GM12864 (cell line): ENCODE measurements around the gene EPS15.

Experiments
- DNase-seq: peaks from one replicate; pipeline ENCODE4 v3.0.0-alpha.2; 2011; ENCODE audit warnings: low read depth
- H3K4me3 ChIP-seq: 2 replicates; pipeline ENCODE4 v1.5.1; 2011; ENCODE audit warnings: mild to moderate bottlenecking, low read depth, low read length, control low read depth
- TF ChIP-seq, protein P1 (sequence below): IDR thresholded peaks from 2 replicates; pipeline ENCODE4 v1.5.1; 2011; ENCODE audit warnings: low read depth, mild to moderate bottlenecking, moderate library complexity, low read length, control low read depth, inconsistent platforms; ENCODE audit errors: missing control alignments

Gene EPS15

GRCh38 chr1:51330331-51331201 is 188.5 kb downstream of the EPS15 start, which contains the start of gene TTC39A:
Gene TTC39A (minus strand): TSS chr1:51330562. CDS start chr1:51330477, 85 bp downstream.
- peak within 1 kb of the TSS; percentile 34 for H3K4me3 ChIP-seq
- no peak for DNase-seq

GRCh38 chr1:51329443-51330325 is 189.4 kb downstream of the EPS15 start:
- no peak for DNase-seq

More at GRCh38 chr1:51330331-51331201, 188.5 kb downstream of the EPS15 start, which contains the start of gene TTC39A:
- TF ChIP-seq, protein P1, sequence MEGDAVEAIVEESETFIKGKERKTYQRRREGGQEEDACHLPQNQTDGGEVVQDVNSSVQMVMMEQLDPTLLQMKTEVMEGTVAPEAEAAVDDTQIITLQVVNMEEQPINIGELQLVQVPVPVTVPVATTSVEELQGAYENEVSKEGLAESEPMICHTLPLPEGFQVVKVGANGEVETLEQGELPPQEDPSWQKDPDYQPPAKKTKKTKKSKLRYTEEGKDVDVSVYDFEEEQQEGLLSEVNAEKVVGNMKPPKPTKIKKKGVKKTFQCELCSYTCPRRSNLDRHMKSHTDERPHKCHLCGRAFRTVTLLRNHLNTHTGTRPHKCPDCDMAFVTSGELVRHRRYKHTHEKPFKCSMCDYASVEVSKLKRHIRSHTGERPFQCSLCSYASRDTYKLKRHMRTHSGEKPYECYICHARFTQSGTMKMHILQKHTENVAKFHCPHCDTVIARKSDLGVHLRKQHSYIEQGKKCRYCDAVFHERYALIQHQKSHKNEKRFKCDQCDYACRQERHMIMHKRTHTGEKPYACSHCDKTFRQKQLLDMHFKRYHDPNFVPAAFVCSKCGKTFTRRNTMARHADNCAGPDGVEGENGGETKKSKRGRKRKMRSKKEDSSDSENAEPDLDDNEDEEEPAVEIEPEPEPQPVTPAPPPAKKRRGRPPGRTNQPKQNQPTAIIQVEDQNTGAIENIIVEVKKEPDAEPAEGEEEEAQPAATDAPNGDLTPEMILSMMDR, result no peak

DNA sequence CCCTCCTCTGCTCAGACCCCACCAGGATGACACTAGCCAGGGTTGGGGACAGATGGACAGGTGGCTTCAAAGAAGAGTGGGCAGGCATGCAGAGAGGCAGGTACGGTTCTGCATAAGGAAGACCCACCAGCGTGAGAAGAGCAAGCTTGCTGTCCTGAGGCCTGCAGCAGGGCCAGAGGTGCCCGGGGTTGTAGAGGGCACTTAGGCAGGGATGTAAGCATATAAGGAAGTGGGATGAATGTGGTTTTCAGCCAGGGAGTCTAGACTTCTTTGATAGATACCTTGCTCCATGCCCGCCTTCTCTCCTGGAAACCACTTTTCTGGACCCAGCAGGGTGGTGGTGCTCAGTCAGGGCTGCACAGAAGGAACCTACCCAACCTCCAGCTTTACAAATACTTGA is 190.1 kb downstream of the EPS15 start:
- TF ChIP-seq, protein P1, result no peak
- H3K4me3 ChIP-seq, result no peak overlapping the region
- no peak for DNase-seq

More at GRCh38 chr1:51329443-51330325, 189.4 kb downstream of the EPS15 start:
- TF ChIP-seq, protein P1, result no peak
- no peak overlapping the region; the same call in 1 of the 2 replicates for H3K4me3 ChIP-seq

DNA sequence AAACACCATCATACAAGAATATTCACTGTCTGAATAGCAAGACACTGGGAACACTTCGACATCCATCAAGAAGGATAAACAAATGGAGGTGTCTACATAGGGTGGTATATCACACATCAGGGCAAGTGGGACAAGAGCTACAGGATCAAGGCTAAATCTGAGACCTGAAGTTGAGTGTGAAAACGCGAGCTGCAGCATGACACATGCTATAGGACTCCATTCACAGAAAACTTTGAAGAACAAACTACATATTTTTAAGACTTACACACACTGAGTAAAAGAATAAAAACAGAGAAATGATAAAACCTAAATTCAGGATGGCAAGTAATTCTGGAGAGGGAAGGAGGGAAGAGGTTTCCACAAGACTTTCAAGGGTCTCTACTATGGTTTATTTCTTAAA is 190.8 kb downstream of the EPS15 start:
- no peak overlapping the region for H3K4me3 ChIP-seq
- DNase-seq, result no peak
- TF ChIP-seq, protein P1, result no peak

GRCh38 chr1:51327386-51327785 is 191.7 kb downstream of the EPS15 start:
- TF ChIP-seq, protein P1, result no peak

GRCh38 chr1:51326839-51327238 is 192.2 kb downstream of the EPS15 start:
- TF ChIP-seq, protein P1, result no peak
- no peak overlapping the region for H3K4me3 ChIP-seq
- no peak for DNase-seq

More at GRCh38 chr1:51327386-51327785, 191.7 kb downstream of the EPS15 start:
- DNase-seq, result no peak
- H3K4me3 ChIP-seq, result no peak overlapping the region
